OCI-LY1 (cell line): ENCODE results near the gene SEMA4A.
A peak's percentile ranks its signal among the peaks of the same experiment; 100 is the strongest.

Source experiments
- H2AFZ ChIP-seq: fragments of 200-600 bp; sonication (generic), shearing (Covaris generic); 2 replicates; pipeline ENCODE4 v1.6.0; 2014; ENCODE audit warnings: antibody characterized with exemption, mild to moderate bottlenecking, low read length
- H3F3A ChIP-seq: fragments of 200-600 bp; sonication (generic), shearing (Covaris generic); 2 replicates; pipeline ENCODE4 v1.6.0; 2014; ENCODE audit warnings: mild to moderate bottlenecking, antibody characterized with exemption, low read length, moderate library complexity; ENCODE audit not compliant: insufficient read depth
- H3K27ac ChIP-seq: fragments of 200-600 bp; sonication (generic); 2 replicates; pipeline ENCODE4 v1.5.1; 2014; ENCODE audit warnings: low read length, mixed run types, mild to moderate bottlenecking, low read depth; ENCODE audit not compliant: poor library complexity, severe bottlenecking
- H3K27me3 ChIP-seq: fragments of 200-600 bp; sonication (generic); 2 replicates; pipeline ENCODE4 v1.6.0; 2014; ENCODE audit warnings: antibody characterized with exemption, mild to moderate bottlenecking, low read length, moderate library complexity; ENCODE audit not compliant: insufficient read depth
- H3K36me3 ChIP-seq: fragments of 200-600 bp; sonication (generic); 2 replicates; pipeline ENCODE4 v1.6.1; 2014; ENCODE audit warnings: mild to moderate bottlenecking, antibody characterized with exemption, low read length, moderate library complexity, mixed read lengths; ENCODE audit not compliant: insufficient read depth
- H3K4me1 ChIP-seq: fragments of 200-600 bp; sonication (generic); 2 replicates; pipeline ENCODE4 v1.5.1; 2014; ENCODE audit warnings: mild to moderate bottlenecking, low read length, moderate library complexity; ENCODE audit not compliant: insufficient read depth, severe bottlenecking
- H3K4me2 ChIP-seq: fragments of 200-600 bp; sonication (generic), shearing (Covaris generic); 2 replicates; pipeline ENCODE4 v1.6.1; 2014; ENCODE audit warnings: low read length
- H3K4me3 ChIP-seq: fragments of 200-600 bp; sonication (generic); 2 replicates; pipeline ENCODE4 v1.5.1; 2014; ENCODE audit warnings: low read length, low read depth, mild to moderate bottlenecking, mixed read lengths; ENCODE audit not compliant: poor library complexity, severe bottlenecking
- H3K79me2 ChIP-seq: fragments of 200-600 bp; shearing (Covaris generic); 2 replicates; pipeline ENCODE4 v1.6.1; 2016; ENCODE audit warnings: mixed run types, low read length, mixed read lengths; ENCODE audit not compliant: insufficient read depth
- H3K9ac ChIP-seq: fragments of 200-600 bp; sonication (generic), shearing (Covaris generic); 2 replicates; pipeline ENCODE4 v1.6.1; 2014; ENCODE audit warnings: mild to moderate bottlenecking, low read length, mixed read lengths
- H3K9me2 ChIP-seq: fragments of 200-600 bp; sonication (generic), shearing (Covaris generic); 2 replicates; pipeline ENCODE4 v1.6.1; 2014; ENCODE audit warnings: low read depth, mild to moderate bottlenecking, low read length, mixed read lengths
- H3K9me3 ChIP-seq: fragments of 200-600 bp; shearing (Covaris generic); 2 replicates; pipeline ENCODE4 v1.6.1; 2014; ENCODE audit warnings: low read length, mixed read lengths
- H4K20me1 ChIP-seq: fragments of 200-600 bp; sonication (generic), shearing (Covaris generic); 2 replicates; pipeline ENCODE4 v1.6.0; 2016; ENCODE audit warnings: mild to moderate bottlenecking, low read length; ENCODE audit not compliant: insufficient read depth
- EZH2 ChIP-seq: fragments of 200-600 bp; sonication (generic), shearing (Covaris generic); IDR thresholded peaks from 2 replicates; pipeline ENCODE4 v1.8.0; 2017; ENCODE audit warnings: borderline replicate concordance, mixed run types, mild to moderate bottlenecking, antibody characterized with exemption, low read length, moderate library complexity, mixed read lengths
- TF ChIP-seq, protein P1 (sequence below): fragments of 200-600 bp; sonication (generic), shearing (Covaris generic); IDR thresholded peaks from 2 replicates; pipeline ENCODE4 v1.5.1; 2017; ENCODE audit warnings: mild to moderate bottlenecking, antibody characterized with exemption, low read length, moderate library complexity, mixed read lengths

The SEMA4A gene

DNA sequence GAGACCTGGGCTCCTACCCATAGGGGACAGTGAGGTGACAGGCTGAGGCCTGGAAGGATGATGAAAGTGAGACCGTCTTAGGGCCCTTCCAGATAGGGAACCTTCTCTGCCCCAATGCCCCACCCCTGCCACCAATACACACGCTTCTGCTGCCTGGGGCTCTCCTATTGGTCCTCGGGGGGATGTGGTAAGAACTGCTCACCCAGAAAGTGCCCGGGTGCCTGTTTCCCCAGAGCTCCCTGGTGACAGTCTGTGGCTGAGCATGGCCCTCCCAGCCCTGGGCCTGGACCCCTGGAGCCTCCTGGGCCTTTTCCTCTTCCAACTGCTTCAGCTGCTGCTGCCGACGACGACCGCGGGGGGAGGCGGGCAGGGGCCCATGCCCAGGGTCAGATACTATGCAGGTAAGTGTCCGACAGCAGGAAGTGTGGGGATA is 948 bp downstream of the SEMA4A start:
- TF ChIP-seq EZH2, result no peak
- TF ChIP-seq, protein P1, sequence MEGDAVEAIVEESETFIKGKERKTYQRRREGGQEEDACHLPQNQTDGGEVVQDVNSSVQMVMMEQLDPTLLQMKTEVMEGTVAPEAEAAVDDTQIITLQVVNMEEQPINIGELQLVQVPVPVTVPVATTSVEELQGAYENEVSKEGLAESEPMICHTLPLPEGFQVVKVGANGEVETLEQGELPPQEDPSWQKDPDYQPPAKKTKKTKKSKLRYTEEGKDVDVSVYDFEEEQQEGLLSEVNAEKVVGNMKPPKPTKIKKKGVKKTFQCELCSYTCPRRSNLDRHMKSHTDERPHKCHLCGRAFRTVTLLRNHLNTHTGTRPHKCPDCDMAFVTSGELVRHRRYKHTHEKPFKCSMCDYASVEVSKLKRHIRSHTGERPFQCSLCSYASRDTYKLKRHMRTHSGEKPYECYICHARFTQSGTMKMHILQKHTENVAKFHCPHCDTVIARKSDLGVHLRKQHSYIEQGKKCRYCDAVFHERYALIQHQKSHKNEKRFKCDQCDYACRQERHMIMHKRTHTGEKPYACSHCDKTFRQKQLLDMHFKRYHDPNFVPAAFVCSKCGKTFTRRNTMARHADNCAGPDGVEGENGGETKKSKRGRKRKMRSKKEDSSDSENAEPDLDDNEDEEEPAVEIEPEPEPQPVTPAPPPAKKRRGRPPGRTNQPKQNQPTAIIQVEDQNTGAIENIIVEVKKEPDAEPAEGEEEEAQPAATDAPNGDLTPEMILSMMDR, result no peak
- H3K9me2 ChIP-seq, result no peaks in the 10 kb centered on the region
- peak overlapping the region; percentile 65 for H3K4me3 ChIP-seq
- H3K36me3 ChIP-seq, result peaks cover 16% of the 10 kb centered on the region; the same call in 1 of the 2 replicates
- H3K27me3 ChIP-seq, result no peaks in the 10 kb centered on the region
- H3K4me2 ChIP-seq, result peak overlapping the region; percentile 78
- no peaks in the 10 kb centered on the region for H4K20me1 ChIP-seq
- no peak overlapping the region for H2AFZ ChIP-seq
- no peaks in the 10 kb centered on the region for H3F3A ChIP-seq
- H3K4me1 ChIP-seq, result peaks cover 99% of the 10 kb centered on the region
- no peaks in the 10 kb centered on the region for H3K79me2 ChIP-seq
- peak overlapping the region; percentile 67 for H3K9ac ChIP-seq
- no peaks in the 10 kb centered on the region for H3K9me3 ChIP-seq
- H3K27ac ChIP-seq, result peak overlapping the region; percentile 93

DNA sequence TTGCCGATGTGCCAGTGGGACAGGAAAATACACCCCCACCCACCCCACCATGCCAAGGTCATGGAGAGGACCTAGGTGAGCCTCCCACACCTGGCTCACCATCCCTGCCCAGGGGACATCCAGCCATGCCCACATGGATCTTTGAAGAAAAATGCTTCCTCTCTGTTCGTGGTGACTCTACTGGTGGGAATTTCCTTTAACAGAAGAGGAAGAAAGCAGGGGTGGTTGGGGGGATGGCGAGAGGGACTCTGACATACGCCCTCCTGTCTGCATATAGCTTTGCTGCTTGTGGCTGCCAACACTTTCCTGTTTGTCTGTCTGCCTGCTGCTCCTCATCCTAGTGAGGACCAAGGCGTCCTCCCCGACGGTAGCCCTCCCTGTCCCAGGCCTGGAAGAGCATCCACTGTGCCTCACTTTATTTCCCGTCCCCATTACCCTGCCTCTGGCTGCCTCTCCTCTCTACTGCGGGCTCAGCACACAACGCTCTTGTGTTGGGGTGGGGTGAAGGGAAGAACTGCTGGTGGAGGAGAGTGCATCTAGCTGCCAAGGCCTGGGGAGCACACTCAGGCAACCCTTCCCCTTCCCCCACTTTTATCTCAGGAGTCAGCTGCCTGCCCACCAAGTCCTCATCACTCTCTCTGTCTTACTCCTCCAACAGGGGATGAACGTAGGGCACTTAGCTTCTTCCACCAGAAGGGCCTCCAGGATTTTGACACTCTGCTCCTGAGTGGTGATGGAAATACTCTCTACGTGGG is 2.5 kb downstream of the SEMA4A start:
- Histone ChIP-seq H3K27ac (peak overlapping the region; percentile 93), H3K36me3 (peaks cover 16% of the 10 kb centered on the region; the same call in 1 of the 2 replicates), H3K4me3 (peak overlapping the region; percentile 65), H3K4me2 (peak overlapping the region; percentile 78), H2AFZ (no peak overlapping the region), H3K9me2 (no peaks in the 10 kb centered on the region), H3F3A (no peaks in the 10 kb centered on the region), H4K20me1 (no peaks in the 10 kb centered on the region), H3K9ac (peak overlapping the region; percentile 53), H3K4me1 (peaks cover 98% of the 10 kb centered on the region), H3K79me2 (no peaks in the 10 kb centered on the region), H3K9me3 (no peaks in the 10 kb centered on the region), H3K27me3 (no peaks in the 10 kb centered on the region)
- TF ChIP-seq, protein P1, result no peak

DNA sequence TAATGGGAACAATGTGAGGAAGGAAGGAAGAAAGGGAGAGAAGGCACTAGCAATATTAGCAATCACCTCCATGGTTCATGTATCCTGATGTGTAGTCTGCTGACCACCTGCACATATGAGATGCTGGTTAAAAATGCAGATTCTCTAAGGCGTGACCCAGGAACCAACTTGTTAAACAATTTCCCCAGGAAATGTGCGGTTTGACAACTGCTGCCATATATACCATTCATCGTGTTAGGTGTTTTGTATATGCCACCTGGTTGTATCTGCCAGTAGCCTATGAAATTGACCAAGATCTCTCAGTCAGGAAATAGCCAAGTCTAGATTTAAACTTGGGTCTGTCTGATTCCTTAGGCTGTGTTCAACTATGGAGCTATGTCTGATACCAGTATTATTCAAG is 4.1 kb downstream of the SEMA4A start:
- peak overlapping the region; percentile 55 for H3K4me2 ChIP-seq

More for the DNA sequence above, 4.1 kb downstream of the SEMA4A start:
- Histone ChIP-seq H3K9ac (peak overlapping the region; percentile 30; the same call in 1 of the 2 replicates), H3K4me1 (peaks cover 82% of the 10 kb centered on the region), H3F3A (no peaks in the 10 kb centered on the region), H2AFZ (no peak overlapping the region), H3K4me3 (peak overlapping the region; percentile 31), H3K9me2 (no peaks in the 10 kb centered on the region), H3K27ac (peak overlapping the region; percentile 93), H4K20me1 (no peaks in the 10 kb centered on the region), H3K27me3 (no peaks in the 10 kb centered on the region), H3K9me3 (no peaks in the 10 kb centered on the region), H3K36me3 (peaks cover 26% of the 10 kb centered on the region; the same call in 1 of the 2 replicates), H3K79me2 (no peaks in the 10 kb centered on the region)
- TF ChIP-seq EZH2, result no peak
- TF ChIP-seq, protein P1, result no peak
